ENCODE data around the gene CLK3. TPM values are rescaled to one million over a fixed set of nuclear protein-coding genes. Genes with fewer than 3 reads are reported as not detected.
A peak's percentile ranks its signal among the peaks of the same experiment; 100 is the strongest.
"Not testable (repeated sequence)": the region's sequence is repeated elsewhere in the genome, so short reads cannot be mapped to it uniquely, and the experiment has no call there.

CLK3 gene
- total RNA-seq, 1 experiment from 2014 or later, result 31.9 TPM

- DNase-seq (ENCODE audit: low spot score), result no peak
These were observed 26.7 kb downstream of the CLK3 start for GRCh38 chr15:74642348-74642733.

DNA sequence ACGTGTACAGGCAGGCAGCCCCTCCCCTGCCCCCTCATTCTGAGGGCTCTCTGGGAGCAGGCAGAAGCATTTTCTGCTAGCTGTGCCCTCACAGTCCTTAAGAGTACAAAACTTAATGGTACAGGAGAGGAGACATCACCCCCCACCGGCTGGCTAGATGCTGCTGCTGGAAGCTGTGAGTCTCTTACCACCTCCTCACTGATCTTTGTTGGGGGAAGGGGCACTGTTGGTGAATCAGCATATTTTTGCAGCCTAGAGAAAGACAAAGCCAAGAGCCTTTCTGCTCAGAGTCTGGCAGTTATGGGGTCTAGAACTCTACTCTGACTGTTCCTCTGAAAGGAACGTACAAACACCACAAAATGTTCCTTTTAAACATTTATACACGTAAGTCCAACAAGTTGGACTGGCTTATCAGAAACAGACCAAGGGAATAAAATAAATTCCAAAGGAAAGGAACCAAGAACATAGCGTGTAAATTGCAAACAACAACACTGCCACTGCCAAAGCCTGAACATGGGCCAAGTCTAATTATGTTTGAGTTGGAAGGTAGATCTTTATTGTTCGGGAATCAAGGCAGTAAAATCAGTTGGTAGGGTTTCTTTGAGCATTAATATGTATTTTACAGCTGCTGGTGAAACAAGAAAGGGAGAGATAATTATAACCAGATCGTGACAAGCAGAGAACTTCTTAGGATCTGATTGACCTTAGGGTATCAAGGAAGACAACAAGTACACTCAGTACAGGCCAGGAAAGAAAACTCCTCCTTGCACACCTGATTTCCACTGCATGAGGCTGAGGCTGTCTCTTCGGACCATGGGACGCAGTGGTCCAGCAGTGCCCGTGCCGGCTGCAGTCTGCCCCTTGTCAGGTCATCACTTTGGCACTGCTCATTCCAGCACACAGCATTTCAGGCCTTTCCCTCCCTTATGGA is 27.4 kb downstream of the CLK3 start:
- no peak for DNase-seq (ENCODE audit: low spot score)

DNA sequence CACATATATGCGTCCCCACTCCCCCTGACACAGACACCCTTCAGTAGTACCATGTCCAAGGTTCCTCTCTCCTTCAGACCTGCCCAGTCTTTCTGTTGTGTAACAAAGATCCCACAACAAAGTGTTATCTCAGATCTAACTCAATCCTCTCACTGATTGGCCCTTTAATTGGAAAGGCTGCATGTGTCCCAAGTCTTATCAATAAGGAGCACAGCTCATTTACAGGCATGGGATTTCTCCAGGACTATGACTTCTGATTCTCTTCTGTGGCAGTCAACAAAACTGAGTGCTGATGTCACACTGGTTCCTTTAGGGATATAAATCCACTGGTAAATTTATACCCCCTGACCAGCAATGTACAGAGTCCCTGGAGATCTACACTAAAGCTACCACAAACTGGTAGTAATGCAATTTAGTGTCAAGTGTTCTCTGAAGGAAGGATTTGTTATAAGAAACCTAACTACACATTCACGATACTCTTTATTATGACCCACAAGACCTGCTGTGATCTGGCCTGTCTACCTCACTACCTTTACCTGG is 28.1 kb downstream of the CLK3 start:
- DNase-seq (ENCODE audit: low spot score), result no peak

DNA sequence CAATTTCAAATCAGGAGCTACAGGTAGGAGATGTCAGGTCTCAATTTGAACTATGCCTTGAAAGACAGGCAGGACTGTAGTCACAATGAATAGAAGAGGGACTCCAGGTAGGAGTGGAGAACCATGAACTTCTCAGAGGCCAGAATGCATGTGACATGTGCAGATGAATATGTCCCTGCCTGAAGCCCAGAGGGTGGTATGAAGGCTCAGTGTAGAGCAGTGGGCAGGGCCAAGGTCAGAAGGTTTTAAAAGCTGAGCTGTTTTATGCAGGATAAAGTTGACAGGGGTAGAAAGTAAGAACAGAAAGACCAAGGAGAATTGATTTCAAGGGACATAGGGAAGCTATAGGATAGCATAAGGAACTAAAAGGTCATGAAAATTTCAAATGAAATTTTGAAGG is 30.8 kb downstream of the CLK3 start:
- no peak for DNase-seq (ENCODE audit: low spot score)

- DNase-seq (ENCODE audit: low spot score), result no peak
These were observed 32.6 kb downstream of the CLK3 start for GRCh38 chr15:74648051-74648842.

- DNase-seq (ENCODE audit: low spot score), result no peak
These were observed 35.7 kb downstream of the CLK3 start for GRCh38 chr15:74651242-74651741.

- DNase-seq (ENCODE audit: low spot score), result peak; percentile 77
These were observed 37.9 kb downstream of the CLK3 start for GRCh38 chr15:74653426-74654102.

DNA sequence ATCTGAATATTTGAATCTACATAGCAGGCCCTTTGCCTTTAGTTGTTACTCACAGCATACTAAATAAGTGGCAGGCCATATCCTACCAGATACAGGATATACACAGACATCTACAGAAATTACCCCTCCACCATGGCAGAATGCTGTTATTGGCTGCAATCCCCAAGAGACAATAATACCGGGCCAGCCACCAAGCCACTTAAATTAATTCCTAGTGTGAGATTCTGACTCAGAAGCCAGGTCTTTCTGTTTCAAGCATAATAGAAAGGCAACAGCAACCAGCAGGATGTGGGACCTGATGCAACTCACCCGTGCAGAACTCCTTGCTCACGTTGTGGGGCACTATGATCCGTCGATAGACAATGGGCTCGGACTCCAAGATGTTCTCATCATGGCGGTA is 39.8 kb downstream of the CLK3 start:
- DNase-seq (ENCODE audit: low spot score), result no peak

- DNase-seq (ENCODE audit: low spot score), result no peak
These were observed 41.4 kb downstream of the CLK3 start for GRCh38 chr15:74656935-74657535.

DNA sequence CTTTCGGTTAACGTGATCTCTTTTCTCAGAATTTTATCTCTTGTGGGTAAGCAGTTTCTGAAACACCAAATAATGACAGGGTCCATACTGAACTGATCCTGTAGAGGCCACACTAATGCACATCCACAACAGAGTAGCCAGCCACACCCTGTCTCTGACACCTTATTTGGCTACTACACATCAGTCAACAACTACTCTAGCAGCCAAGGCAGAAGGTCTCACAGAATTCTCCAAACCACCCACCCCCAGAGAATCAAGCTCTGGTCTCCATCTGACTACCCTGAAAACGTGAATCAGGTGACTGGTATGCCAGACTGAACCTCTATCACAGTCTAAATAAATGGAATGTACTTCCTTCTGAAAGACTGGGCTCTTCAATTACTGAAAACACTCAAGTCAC is 42.2 kb downstream of the CLK3 start:
- DNase-seq (ENCODE audit: low spot score), result no peak

GRCh38 chr15:74661280-74661679 is 45.6 kb downstream of the CLK3 start:
- DNase-seq (ENCODE audit: low spot score), result not testable (repeated sequence)

DNA sequence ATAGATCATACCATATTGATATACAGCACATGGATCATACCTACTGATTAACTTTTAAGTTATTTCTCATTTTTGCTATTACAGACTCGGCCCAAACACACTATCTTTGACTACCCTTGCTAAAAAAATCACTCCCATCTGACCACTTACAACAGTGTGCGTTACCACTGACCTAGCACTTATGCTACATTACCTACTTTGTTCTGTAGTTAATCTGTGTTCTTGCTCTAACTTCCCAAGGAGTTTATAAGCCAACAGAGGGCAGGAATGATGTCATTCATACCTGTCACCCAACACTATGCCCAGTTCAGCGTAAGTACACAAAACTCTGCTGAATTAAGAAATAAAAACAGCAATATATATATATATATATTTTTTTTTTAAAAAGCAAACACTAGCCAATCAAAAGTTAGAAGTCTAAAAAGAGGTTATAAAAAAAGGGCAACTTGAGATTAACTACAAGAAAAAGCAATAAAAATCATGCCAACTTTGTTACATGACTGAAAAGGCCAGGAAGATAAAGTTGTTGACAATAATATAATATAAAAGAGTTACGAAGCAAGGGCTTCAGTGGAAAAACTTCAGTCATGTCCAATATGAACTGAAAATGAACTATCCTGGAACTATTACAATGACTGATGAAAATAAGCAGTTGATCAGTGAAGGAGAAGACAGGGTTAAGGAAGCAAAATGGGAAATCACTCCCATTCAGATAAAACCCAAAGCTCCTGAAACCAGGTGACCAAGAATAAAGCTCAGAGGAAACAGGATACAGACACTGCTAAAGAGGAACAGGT is 46.6 kb downstream of the CLK3 start:
- DNase-seq (ENCODE audit: low spot score), result no peak

GRCh38 chr15:74663303-74664027 is 47.8 kb downstream of the CLK3 start:
- DNase-seq (ENCODE audit: low spot score), result no peak

- no peak for DNase-seq (ENCODE audit: low spot score)
These were observed 48.5 kb downstream of the CLK3 start for GRCh38 chr15:74664028-74664616.

- no peak for DNase-seq (ENCODE audit: low spot score)
These were observed 49.0 kb downstream of the CLK3 start for GRCh38 chr15:74664670-74665069.

DNA sequence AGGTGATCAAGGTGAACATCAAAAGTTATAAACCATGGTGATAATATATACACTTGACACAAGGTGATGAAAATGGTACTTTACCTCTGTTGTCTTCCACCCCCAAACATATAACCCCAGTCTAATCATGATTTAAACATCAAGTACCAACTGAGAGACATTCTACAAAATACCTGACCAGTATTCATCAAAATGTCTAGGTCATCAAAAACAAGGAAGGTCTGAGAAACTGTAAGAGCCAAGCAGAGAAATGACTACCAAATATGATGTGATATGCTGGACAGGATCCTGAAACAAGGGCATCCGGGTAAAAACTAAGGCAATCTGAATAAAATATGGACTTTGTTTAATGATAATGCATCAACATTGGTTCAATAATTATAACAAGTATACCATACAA is 52.3 kb downstream of the CLK3 start:
- no peak for DNase-seq (ENCODE audit: low spot score)

- DNase-seq (ENCODE audit: low spot score), result no peak
These were observed 54.0 kb downstream of the CLK3 start for GRCh38 chr15:74669627-74670026.

GRCh38 chr15:74674161-74674560 is 58.5 kb downstream of the CLK3 start:
- DNase-seq (ENCODE audit: low spot score), result no peak

- no peak for DNase-seq (ENCODE audit: low spot score)
These were observed 61.2 kb downstream of the CLK3 start for GRCh38 chr15:74676801-74677200.
